HG03575 (cell line): ENCODE results near the gene IER5.

Experiments
- ATAC-seq: cut with Tn5 transposase; IDR thresholded peaks from one replicate; pipeline ENCODE4 v1.9.1; 2021; ENCODE audit not compliant: unreplicated experiment, insufficient number of reproducible peaks, low FRiP score; ENCODE audit errors: extremely low read depth

IER5 gene

DNA sequence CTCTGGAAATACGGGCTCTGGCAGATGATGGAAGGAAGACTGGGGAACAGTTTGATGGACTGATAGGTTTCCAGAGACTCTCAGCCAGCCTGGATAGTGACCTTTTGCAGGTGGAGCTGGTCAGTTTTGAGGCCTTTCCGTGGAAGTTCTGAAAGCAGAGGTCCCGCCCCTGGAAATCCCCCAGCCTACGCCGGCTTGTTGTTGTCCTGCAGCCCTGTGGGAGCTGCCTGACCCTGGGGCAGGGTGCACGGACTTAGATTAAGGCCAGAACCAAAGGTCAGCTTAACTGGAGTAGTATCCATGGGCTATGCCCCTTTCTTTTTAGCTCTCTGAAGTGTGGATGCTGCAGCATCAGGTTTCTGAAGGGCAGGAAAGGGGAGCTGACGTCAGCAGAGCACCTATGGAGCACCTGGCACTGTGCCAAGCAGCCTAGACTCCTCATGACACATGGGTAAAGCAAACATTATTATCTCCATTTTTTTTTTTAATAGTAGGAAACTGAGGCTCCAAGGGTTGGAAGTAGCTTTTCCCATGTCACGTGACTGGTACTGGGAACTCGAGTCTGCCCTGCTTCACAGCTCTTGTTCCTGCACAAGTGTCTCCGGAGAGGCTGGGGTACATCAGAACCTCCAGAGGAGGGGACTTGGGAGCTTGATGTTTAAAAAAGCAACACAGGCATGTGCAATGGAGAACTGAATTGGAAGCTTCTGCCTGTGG lies 38.5 kb downstream of the IER5 start:
- no peak for ATAC-seq

DNA sequence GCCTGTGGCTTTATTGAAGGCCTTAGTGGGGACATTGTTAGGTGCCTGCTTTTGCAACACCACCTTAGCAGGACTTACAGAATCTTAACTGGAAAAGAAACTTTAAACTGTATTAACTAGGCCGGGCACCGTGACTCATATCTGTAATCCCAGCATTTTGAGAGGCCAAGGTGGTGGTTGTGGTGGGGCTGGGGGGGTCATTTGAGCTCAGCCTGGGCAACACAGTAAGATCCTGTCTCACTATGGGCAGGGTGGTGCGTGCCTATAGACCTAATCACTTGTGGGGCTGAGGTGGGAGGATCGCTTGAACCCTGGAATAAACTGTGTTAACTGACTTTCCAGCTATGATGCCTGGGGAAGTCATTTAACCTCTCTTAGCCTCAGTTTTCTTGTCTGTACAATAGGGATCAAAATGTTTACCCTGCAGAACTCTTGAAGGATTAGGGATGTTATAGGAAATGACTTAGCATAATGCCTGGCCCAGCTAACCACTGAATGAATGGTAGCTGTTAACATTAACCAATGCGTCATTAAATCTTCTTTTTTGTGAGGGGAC lies 39.5 kb downstream of the IER5 start:
- ATAC-seq, result no peak

DNA sequence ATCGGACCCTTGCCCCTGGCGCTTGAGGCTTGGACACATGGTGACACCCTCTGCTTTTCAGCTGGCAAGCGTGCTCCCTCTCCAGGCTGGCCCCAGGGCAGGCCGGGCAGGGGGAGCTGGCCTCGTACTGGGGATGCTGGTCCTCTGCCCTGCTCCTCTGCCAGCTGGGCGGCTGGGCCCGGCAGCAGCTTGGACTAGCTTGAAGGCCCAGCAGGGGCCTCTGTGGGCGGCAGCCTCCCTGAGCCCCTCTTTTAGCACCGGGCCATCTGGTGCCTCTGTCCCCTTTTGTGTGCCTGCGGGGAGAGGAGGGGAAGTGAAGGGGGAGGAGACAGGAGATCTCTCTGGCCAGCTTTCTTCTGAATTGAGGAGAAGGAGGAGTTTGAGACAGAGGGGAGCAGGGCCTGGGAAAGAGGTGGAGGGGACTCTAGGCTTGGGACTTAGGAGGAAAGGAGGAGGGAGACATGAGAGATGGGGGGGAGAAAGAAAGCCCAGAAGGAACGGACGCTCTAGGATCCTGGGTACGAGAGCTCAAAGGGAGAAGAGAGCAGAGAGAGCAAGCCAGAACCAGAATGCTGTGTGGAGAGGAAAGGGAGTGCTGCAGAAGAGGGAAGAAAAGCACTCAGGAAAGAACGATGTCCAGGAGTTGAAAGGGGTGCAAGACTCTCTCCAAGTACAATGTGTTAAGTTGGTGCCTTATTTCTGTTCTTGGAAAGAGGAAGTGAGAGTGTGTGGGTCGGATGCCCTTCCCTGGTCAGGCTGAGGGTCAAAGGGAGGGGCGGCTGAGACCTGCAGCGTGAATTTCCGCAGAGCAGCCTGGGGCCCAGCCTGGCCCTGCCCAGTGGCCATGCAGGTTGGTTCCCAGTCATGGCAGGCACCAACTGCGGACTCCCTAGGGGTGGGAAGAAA lies 40.3 kb downstream of the IER5 start:
- no peak for ATAC-seq

DNA sequence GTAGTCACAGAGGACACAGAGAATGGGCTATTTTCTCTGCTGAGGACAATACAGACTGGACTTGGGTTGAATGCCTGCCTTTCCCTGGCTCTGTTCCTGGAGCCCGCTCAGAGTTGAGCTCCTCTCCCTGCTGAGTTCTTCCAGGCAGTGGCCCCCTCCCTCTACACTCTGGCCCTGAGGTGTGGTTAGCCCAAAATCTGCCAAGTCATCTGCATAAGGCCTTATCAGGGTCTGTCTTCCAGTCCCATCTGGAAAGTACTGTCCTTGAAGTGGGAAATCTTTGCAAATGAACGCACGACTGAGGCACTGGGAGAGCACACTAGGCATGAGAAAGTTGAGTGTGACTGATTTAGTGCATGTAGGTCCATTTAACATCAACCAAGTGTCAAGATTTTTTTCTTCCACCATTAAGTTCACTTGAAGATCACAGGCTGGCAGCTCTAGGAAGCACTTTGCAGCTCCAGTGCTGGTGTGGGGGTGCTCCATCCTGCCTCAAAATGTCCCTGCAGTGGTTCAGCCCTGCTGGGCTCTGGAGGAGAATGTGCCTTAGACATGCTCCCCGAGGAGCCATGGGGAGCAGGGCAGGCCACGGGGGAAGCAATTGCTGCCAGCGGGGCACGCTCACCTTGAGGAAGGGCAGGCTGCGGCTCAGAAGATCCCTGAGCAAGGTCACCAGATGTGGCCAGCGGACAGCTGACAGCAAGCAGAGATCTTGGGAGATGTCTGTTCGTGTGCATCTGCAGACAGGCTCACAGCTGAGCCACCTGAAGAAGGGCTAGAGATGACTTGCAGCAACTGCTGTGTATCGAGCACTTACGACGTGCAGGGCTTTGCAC lies 41.5 kb downstream of the IER5 start:
- ATAC-seq, result no peak

GRCh38 chr1:181131255-181131941 lies 42.9 kb downstream of the IER5 start:
- ATAC-seq, result no peak

DNA sequence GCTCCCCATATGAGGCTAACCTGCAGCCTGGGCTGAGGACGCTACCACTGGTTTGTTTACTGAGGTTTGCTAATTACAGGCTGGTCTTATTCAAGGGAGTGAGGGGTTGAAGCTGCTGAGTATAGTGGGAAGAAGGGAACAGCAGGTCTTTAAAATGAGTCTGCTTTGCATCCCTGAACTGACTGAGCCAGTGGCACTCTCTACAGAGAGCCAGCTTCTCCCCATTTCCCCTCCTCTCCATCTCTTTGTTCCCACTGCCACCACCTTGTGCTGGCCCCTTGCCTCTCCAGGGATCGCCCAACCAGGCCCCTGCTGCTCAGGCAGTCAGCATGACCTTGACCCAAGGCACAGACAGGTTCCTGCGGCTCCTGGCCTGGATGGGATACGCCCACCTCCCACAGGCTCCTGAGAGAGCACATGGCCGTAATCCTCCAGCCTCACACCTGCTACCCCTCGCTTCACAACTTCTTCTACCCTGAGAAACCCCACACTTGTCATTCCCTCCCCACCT lies 45.0 kb downstream of the IER5 start:
- no peak for ATAC-seq

GRCh38 chr1:181133969-181134418 lies 45.5 kb downstream of the IER5 start:
- no peak for ATAC-seq

GRCh38 chr1:181134543-181135436 lies 46.3 kb downstream of the IER5 start:
- peak; percentile 25 for ATAC-seq

GRCh38 chr1:181135437-181135731 lies 46.9 kb downstream of the IER5 start:
- ATAC-seq, result no peak

GRCh38 chr1:181135815-181136737 lies 47.6 kb downstream of the IER5 start:
- no peak for ATAC-seq

GRCh38 chr1:181136738-181137122 lies 48.2 kb downstream of the IER5 start:
- no peak for ATAC-seq

GRCh38 chr1:181137217-181137743 lies 48.8 kb downstream of the IER5 start:
- ATAC-seq, result no peak

GRCh38 chr1:181139631-181140061 lies 51.1 kb downstream of the IER5 start:
- ATAC-seq, result no peak

- ATAC-seq, result no peak
Observed at GRCh38 chr1:181140398-181140797, 51.9 kb downstream of the IER5 start.

DNA sequence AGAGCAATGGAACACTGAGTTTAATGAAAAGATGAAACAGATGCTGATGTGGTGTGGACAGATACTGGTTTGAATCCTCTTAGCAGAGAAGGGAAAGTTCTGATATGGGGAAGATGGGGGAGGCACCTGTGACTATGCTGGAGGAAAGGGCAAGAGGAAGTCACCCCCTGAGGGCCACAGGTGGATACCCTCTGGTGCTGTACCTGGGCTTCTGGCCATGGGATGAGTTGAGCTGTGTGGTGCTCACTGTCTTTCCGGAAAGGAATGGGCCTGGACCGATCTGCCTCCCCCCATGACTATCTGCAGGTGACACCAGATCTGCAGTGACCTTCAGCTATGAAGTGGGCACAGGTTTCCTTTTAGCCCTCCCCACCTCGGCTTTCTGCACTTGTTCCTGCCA lies 52.4 kb downstream of the IER5 start:
- ATAC-seq, result no peak

DNA sequence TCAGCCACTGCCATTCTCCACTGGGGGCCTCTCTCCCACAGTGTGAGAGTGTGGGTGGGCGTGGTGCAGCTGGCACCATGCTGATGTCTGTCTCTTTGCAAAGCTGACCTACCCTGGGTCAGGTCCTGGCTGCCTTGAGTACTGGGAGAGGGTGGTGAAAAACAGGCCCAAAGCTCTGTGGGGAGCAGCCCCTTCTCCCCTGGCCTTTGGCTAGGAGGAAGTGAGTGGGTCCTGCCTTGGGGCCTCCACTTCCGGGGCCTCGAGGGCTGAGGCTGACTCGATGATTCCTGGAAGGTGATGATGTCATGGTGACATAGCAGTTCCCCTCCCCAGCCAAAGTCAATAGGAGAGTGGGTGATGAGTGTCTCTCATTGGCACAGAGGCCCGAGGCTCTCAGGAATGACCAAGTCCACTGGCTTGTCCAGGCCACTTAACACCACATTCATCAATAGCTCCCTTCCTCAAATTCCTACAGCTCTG lies 53.0 kb downstream of the IER5 start:
- no peak for ATAC-seq
